H1 (cell line): Measurements from ENCODE around the gene GBF1. TPM values are rescaled to one million over a fixed set of nuclear protein-coding genes. Genes with fewer than 3 reads are reported as not detected.

Source experiments
- CHD1 ChIP-seq: IDR thresholded peaks from 2 replicates; pipeline ENCODE4 v1.6.1; 2012; ENCODE audit warnings: low read depth, low read length, improper control_type of control experiment
- CHD7 ChIP-seq: fragments of 300-600 bp; sonication (generic); IDR thresholded peaks from 2 replicates; pipeline ENCODE4 v1.7.1; 2012; ENCODE audit warnings: low read length, moderate library complexity, mild to moderate bottlenecking, inconsistent platforms; ENCODE audit not compliant: insufficient replicate concordance
- NRF1 ChIP-seq: IDR thresholded peaks from 2 replicates; pipeline ENCODE4 v1.6.1; 2011; ENCODE audit warnings: mild to moderate bottlenecking, low read depth, low read length, improper control_type of control experiment
- SUZ12 ChIP-seq: fragments of 200-600 bp; sonication (generic); IDR thresholded peaks from 2 replicates; pipeline ENCODE4 v1.6.1; 2012; ENCODE audit warnings: mild to moderate bottlenecking, inconsistent platforms, low read length, moderate library complexity, mixed read lengths
- ZNF274 ChIP-seq: IDR thresholded peaks from 2 replicates; pipeline ENCODE4 v1.7.0; 2012; ENCODE audit warnings: low read length, borderline replicate concordance; ENCODE audit errors: extremely low read depth
- polyA plus RNA-seq, 7 experiments: library from polyadenylated mRNA; depleted of rRNA in 3 of 7; stranded (reverse) in 5 of 7; unstranded in 2 of 7; fragments of >200 nt in 5 of 7; fragments of 200-250 nt in 2 of 7; gene quantifications; 1 replicate in 5 of 7; 2 replicates in 1 of 7; 4 replicates in 1 of 7; pipeline versions ENCODE4 v1.2.1 to v1.2.3, GENCODE V29; 2011 to 2013; ENCODE audit warnings: missing spikeins in 2 of 7, mixed read lengths in 2 of 7
- total RNA-seq: library from RNA; stranded (reverse); fragmentation: NEBNext Ultra II Directional; extraction: Animal tissue kit (Norgen Biotek cat#: 25700); gene quantifications from 2 replicates; pipeline ENCODE4 v1.2.1, GENCODE V29; 2021

Gene GBF1
- total and polyA plus RNA-seq, 2 of the 8 experiments (the other 6 are each of a cell fraction or from before 2014, with no cell fraction given) = 11.0 to 25.5 TPM

- TF ChIP-seq CHD7 = no peak
- TF ChIP-seq ZNF274 = no peak
- no peak for TF ChIP-seq SUZ12
- TF ChIP-seq CHD1 = no peak
- no peak for TF ChIP-seq NRF1
These were observed 157.2 kb downstream of the GBF1 start (continued) for GRCh38 chr10:102402512-102402896.
